ENCODE measurements around the gene CRAMP1. TPM values are rescaled to one million over a fixed set of nuclear protein-coding genes. Genes with fewer than 3 reads are reported as not detected.
"Not testable (repeated sequence)": the region's sequence is repeated elsewhere in the genome, so short reads cannot be mapped to it uniquely, and the experiment has no call there.

The CRAMP1 gene
- polyA plus RNA-seq, 12 donors: 12.0 to 37.0 (median 14.9) TPM; not detected in 1

- peak; percentile 96 for DNase-seq
Observed at GRCh38 chr16:1677942-1678499, 65.9 kb downstream of the CRAMP1 start, which contains the start of gene JPT2. JPT2 (plus strand) TSS chr16:1678279; CDS start chr16:1678313, 34 bp downstream.

- peak; percentile 11 for DNase-seq
Observed at GRCh38 chr16:1678500-1679098, 66.4 kb downstream of the CRAMP1 start.

GRCh38 chr16:1680361-1680760, 68.2 kb downstream of the CRAMP1 start:
- DNase-seq: no peak

GRCh38 chr16:1681032-1681431, 68.9 kb downstream of the CRAMP1 start:
- DNase-seq: no peak

GRCh38 chr16:1687427-1688316, 75.5 kb downstream of the CRAMP1 start:
- no peak for DNase-seq

GRCh38 chr16:1688807-1689560, 76.8 kb downstream of the CRAMP1 start:
- DNase-seq: no peak

- no peak for DNase-seq
Observed at GRCh38 chr16:1689853-1690252, 77.7 kb downstream of the CRAMP1 start.

GRCh38 chr16:1690810-1691209, 78.7 kb downstream of the CRAMP1 start:
- DNase-seq: no peak

GRCh38 chr16:1691276-1691675, 79.1 kb downstream of the CRAMP1 start:
- no peak for DNase-seq

GRCh38 chr16:1691956-1692355, 79.8 kb downstream of the CRAMP1 start:
- DNase-seq: no peak

- DNase-seq: no peak
Observed at GRCh38 chr16:1696863-1697262, 84.7 kb downstream of the CRAMP1 start.

GRCh38 chr16:1698680-1699079, 86.5 kb downstream of the CRAMP1 start:
- no peak for DNase-seq

- no peak for DNase-seq
Observed at GRCh38 chr16:1700246-1700645, 88.1 kb downstream of the CRAMP1 start.

GRCh38 chr16:1701216-1701878, 89.2 kb downstream of the CRAMP1 start:
- DNase-seq: no peak

- DNase-seq: not testable (repeated sequence)
Observed at GRCh38 chr16:1705324-1705687, 93.1 kb downstream of the CRAMP1 start.

- DNase-seq: peak; percentile 93
Observed at GRCh38 chr16:1705688-1706385, 93.7 kb downstream of the CRAMP1 start, which contains the start of gene MAPK8IP3. MAPK8IP3 (plus strand) TSS chr16:1706195; CDS start chr16:1706340, 145 bp downstream.

- peak; percentile 15 for DNase-seq
Observed at GRCh38 chr16:1706386-1707192, 94.4 kb downstream of the CRAMP1 start.

- DNase-seq: no peak
Observed at GRCh38 chr16:1707193-1707790, 95.1 kb downstream of the CRAMP1 start.

GRCh38 chr16:1708083-1708767, 96.1 kb downstream of the CRAMP1 start:
- no peak for DNase-seq

Measured in muscle of arm (tissue), 12 donors.